Measurements from ENCODE around the gene ZNF416. TPM values are rescaled to one million over a fixed set of nuclear protein-coding genes. Genes with fewer than 3 reads are reported as not detected.

Gene ZNF416
- total RNA-seq: 7.5 and 8.0 TPM in 2 replicates

DNA sequence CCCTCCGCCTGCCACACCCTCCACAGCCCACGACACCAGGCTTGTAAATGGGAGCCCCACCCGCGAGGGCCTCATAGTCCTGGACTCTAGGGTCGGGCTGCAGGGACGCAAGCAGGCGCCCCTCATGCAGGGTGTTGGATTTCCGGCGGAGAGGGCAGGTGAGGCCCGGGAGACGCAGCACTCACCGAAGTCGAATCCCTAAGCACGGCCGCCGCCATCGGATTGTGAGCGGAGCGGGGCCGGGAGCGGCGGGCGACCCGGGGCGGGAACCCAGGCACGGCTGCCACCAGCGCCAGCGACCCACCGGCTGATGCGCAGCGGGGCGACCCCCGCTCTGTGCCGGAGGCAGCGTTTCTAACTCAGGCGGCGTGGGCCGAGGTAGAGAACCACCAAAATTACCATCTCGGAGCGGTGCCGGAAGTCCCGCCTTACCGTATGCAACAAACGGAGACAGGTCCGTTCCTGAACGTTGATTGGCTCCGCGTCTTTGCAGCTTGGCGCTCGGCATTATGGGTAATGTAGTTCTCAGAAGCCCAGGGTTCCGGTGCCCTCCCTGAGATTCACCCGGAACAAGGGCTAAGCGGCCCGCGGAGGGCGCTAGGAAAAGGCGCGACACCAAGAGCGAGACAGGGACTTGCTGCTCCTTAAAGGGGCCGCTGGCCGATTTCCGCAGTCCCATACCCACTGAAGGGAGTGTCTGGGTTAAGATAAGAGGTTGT lies at the start of gene ZNF416:
Gene ZNF416, minus strand, starts transcription at position 425 of the 719 bp plus-strand sequence. Its CDS starts 207 bp downstream, at position 218.

DNA sequence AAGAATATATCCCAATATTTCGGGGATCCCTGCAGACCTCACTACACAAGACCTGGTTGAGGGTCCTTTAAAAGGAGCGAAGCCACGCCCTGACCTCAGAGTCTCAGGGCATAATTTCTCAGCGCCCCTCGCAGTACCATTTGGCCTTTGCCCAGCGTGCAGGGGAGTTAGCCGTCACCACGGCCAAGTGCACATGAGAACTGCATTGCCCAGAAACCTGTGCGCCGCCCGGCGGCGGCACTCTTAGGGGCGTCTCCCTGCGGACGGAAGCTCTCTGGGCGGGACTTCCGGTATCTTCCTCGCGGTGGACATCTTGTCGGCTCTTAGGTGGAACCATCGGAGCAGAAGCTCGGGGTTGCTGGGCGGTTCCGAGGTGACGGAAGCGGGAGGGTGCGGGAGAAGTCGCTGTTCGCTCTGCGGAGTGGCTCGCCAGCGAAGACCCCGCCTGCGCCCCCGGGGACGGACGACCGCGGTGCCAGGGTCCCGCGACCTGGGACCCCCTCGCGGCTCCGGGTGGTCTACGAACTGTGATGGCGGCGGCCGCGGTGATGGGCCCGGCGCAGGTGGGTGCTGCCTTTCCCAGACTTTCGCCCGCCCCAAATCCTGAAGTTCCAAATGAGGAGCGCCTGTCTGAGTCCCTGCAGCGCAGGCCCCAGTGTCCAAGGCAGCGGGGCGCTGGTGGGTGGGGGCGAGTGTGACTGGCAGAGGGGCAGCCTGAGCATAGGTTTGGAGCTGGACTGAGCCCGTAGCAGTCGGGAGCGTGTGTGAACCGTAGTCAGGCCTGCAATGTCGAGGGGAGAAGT lies 35.4 kb upstream of the ZNF416 start, which contains the start of gene ZNF134:
Gene ZNF134, plus strand, starts transcription at position 302 of the 803 bp plus-strand sequence. CDS start 5,227 bp downstream, outside the sequence.

DNA sequence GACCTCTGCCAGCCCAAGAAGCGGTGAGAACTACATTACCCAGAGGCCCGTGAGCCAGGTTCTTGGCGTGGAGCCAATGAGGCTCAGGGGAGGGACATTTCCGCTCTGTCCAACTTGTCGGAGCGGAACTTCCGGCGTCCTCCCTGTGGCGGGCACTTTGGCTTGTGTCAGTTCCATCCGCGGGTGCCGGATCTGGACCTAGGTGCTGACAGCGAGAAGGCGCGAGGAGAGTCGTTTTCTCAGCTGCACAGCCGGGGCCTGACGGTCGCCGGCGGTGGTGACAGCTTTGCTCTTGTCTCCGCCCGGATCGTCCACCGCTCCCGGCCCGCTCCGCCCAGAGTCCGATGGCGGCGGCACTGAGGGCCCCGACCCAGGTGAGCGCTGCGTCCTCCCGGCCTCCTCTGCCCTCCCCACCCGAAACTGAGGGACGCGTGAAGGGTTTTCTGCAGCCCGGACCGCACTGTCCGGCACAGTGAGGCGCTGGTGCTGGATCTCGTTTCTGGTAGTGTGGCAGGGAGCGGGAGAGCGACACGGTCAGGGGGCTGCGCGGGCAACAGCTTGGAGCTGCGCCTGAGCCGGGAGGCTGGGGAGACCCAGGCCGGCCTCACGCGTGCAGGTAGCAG lies 21.2 kb upstream of the ZNF416 start, which contains the start of gene ZNF530:
Gene ZNF530, plus strand, starts transcription at position 125 of the 623 bp plus-strand sequence. CDS start 4,461 bp downstream, outside the sequence.

DNA sequence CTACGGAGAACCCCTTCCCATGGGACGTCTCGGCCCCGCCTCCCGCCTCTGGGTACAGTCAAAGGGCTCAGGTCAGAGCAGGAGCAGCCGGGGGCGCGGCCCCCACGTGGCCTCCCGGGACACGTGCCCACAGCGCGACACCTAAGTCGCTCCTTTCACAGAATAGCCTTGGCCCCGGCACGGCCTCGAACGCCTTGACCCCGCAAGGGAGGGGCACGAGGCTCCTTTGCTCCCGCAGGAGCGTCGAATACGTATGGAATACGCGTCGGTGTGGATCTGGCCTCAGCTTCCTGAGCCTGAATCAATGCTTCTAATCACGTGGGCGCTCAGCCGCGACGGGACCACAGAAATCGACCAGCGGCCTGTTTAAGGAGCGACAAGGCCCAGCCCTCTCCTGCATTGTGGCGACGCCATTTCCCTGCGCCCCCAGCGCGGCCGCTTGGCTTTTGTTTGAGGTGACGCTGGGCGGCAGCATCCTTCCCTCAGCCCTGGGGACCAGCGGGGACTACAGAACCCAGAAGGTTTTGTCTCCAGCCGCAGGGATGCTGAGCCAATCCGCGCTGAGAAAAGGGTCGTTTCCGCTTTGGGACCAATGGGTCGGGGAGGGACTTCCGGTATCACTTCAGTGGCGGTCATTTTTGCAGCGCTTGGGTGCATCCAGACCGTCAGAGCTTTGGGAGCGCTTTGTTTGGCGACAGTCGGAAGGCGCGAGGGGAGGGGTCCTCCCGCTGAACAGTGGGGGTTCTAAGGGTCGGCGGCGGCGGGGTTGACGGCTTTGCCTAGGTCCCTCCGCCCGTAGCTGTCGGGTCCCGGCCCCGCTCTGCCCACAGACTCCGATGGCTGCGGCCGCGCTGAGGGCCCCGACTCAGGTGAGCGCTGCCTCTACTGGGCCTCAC lies 5.1 kb upstream of the ZNF416 start, which contains the start of gene ZIK1:
Gene ZIK1, plus strand, starts transcription at position 625 of the 896 bp plus-strand sequence. Its CDS starts 212 bp downstream, at position 837.

DNA sequence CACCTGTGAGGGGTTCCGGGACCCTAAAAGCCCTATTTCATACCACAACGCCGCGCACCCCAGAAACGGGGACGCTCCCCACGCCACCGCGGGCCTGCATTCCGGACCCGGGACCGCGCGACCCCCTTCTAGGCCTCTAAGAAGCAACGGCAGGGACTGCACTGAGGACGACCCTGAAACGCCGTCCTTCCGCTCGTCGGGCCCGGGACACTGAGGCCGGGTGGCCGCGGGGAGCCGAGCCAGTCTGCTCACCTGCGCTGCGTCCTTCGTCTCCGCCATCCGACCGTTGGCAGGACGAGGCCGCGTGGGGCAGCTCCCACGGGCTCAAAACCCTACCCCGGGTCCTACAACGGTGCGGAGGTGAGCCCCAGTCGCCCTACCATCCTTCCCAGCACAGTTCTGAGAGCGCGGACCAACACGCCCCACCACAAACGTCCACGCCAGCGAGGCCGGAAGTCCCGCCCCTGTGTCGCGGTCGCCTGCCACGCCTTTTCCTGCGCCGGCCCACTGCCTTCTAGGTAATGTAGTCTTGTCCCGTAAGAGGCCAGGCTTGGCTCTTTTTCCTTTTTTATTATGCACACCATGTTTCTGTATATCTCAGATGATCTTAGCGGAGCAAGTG lies 19.2 kb downstream of the ZNF416 start, which contains the start of gene ZNF550:
Gene ZNF550, minus strand, starts transcription at position 460 of the 622 bp plus-strand sequence. Its CDS starts 181 bp downstream, at position 279.

DNA sequence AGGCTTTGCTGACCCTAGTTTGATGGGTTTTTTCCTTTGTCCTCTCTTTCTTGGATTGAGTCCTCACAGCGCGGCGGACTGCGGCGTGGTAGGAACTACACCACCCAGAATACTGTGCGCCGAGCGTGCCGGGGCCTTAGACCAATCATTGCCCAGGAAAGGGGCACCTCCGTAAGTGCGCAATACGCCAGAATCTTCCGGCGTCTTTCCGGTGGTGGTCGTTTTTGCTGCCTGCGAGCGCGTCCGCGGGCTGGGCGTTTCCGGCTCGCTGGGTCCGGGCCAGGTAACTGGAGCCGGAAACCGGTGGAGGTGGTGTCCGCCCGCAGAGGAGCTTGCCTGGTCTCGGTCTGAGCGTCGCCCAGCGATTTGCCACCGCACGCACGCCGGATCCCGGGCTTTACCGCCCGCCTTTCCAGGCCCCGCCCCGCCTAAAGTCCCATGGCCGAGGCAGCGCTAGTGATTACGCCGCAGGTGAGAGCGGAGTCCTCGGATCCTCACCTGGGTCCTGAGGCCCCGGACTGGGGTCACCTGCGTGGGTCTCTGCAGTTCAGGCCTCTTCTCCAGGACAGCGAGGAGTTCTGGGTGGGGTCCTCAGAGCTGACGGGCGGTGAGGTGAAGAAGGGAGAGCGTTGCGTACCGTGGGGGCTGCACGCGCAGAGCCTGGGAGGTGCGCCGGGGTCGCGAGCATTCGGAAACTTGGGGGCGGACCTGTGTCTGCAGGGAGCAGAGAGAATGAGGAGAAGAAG lies 51.4 kb downstream of the ZNF416 start, which contains the start of gene ZNF549:
Gene ZNF549, plus strand, starts transcription at position 221 of the 746 bp plus-strand sequence. Its CDS starts 218 bp downstream, at position 439.

Other genes starting within 250 kb of the ZNF416 start
- 12.6 TPM in 2 replicates for gene ZNF304, start 227.6 kb downstream of the ZNF416 start, total RNA-seq
- gene TRAPPC2B, start 215.4 kb downstream of the ZNF416 start, total RNA-seq: 13.0 and 15.3 TPM in 2 replicates
- gene ZNF547, start 215.4 kb downstream of the ZNF416 start, total RNA-seq: 3.9 and 4.6 TPM in 2 replicates
- 22.7 and 29.4 TPM in 2 replicates for gene ZNF548, start 189.1 kb downstream of the ZNF416 start, total RNA-seq
- 12.9 and 16.9 TPM in 2 replicates for gene ZNF17, start 167.8 kb downstream of the ZNF416 start, total RNA-seq
- 14.1 and 16.5 TPM in 2 replicates for gene ZNF749, start 143.6 kb downstream of the ZNF416 start, total RNA-seq
- gene VN1R1, start 121.8 kb downstream of the ZNF416 start, total RNA-seq: 0.11 and 0.39 TPM in 2 replicates
- 21.9 and 22.0 TPM in 2 replicates for gene ZNF772, start 101.3 kb downstream of the ZNF416 start, total RNA-seq
- 7.8 and 10.6 TPM in 2 replicates for gene ZNF419, start 91.2 kb downstream of the ZNF416 start, total RNA-seq
- gene ZNF773, start 79.0 kb downstream of the ZNF416 start, total RNA-seq: 10.8 and 18.8 TPM in 2 replicates
- 5.3 and 5.9 TPM in 2 replicates for gene ZNF549, start 51.6 kb downstream of the ZNF416 start, total RNA-seq
- 10.2 and 13.0 TPM in 2 replicates for gene ZNF550, start 19.0 kb downstream of the ZNF416 start, total RNA-seq
- 9.9 and 13.3 TPM in 2 replicates for gene ZIK1, start 5.2 kb upstream of the ZNF416 start, total RNA-seq
- gene ZNF530, start 21.0 kb upstream of the ZNF416 start, total RNA-seq: 3.7 and 6.7 TPM in 2 replicates
- gene ZNF134, start 35.3 kb upstream of the ZNF416 start, total RNA-seq: 23.9 and 26.6 TPM in 2 replicates
- 19.1 and 21.2 TPM in 2 replicates for gene ZNF211, start 54.3 kb upstream of the ZNF416 start, total RNA-seq
- 0.22 and 0.39 TPM in 2 replicates for gene ZSCAN4, start 90.0 kb upstream of the ZNF416 start, total RNA-seq
- gene ZNF551, start 103.1 kb upstream of the ZNF416 start, total RNA-seq: 12.5 and 13.0 TPM in 2 replicates
- gene ZNF154, start 130.3 kb upstream of the ZNF416 start, total RNA-seq: 5.1 and 14.9 TPM in 2 replicates
- 12.5 and 12.6 TPM in 2 replicates for gene ZNF671, start 148.7 kb upstream of the ZNF416 start, total RNA-seq
- 20.5 and 22.4 TPM in 2 replicates for gene ZNF776, start 167.9 kb upstream of the ZNF416 start, total RNA-seq
- gene ZNF586, start 190.8 kb upstream of the ZNF416 start, total RNA-seq: 17.0 and 22.4 TPM in 2 replicates
- 9.0 and 22.1 TPM in 2 replicates for gene ZNF552, start 236.0 kb upstream of the ZNF416 start, total RNA-seq

Data from placental epithelial cell (primary cell).